Measurements from ENCODE around the gene USP22.
"Not testable (repeated sequence)": the region's sequence is repeated elsewhere in the genome, so short reads cannot be mapped to it uniquely, and the experiment has no call there.

Gene USP22

DNA sequence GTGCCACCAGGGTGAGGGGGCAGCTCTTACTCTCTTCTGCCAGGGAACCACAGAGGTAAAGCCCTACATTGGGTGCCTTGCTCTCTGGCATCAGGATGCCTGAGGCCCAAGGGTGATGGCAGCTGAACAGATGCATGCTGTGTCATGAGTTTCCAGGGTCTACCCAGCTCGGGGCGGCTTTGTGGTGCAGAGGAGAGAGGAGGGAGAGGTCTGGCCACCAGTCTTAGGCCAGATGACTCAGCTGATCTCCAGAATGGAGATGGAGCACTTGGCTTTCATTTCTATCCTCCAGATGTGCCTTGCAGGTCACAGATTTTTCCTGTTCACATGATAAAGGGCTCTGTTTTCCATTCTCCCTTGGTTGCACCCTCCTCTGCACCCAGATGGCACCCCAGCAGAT, 23.6 kb upstream of the USP22 start:
- DNase-seq (ENCODE audit: insufficient read length, low spot score) (no peak), FAIRE-seq (no peak)
- no peak for TF ChIP-seq POLR2A (IDR thresholded peaks at IDR 0.05; ENCODE audit: low read depth, low read length)

- FAIRE-seq (no peak), DNase-seq (ENCODE audit: insufficient read length, low spot score) (no peak)
- no peak for TF ChIP-seq POLR2A (IDR thresholded peaks at IDR 0.05; ENCODE audit: low read depth, low read length)
Measured at GRCh38 chr17:21061971-21062526, 19.2 kb upstream of the USP22 start.

- no peak for FAIRE-seq
- TF ChIP-seq POLR2A (IDR thresholded peaks at IDR 0.05; ENCODE audit: low read depth, low read length), result no peak
- no peak for DNase-seq (ENCODE audit: insufficient read length, low spot score)
Measured at GRCh38 chr17:21061158-21061835, 18.5 kb upstream of the USP22 start.

DNA sequence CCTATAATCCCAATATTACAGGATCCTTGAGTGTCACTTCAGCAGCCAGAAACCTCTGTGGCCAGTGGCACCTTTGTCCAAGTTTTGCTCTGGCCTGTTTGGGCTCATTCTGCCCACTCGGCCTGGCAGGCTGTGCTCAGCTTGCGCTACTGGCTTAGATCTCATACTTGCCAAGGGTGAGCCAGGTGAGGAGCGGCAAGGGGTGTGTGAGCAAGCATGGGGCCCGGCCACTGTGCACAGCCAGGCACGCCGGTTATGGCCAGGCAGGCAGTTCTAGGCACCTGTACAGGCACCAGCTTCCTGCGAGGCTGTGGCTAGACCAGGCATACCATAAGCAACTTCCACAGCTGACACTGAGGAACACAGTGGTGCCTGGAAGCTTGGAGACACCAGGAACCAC, 16.9 kb upstream of the USP22 start:
- FAIRE-seq, result no peak
- DNase-seq (ENCODE audit: insufficient read length, low spot score), result no peak
- no peak for TF ChIP-seq POLR2A (IDR thresholded peaks at IDR 0.05; ENCODE audit: low read depth, low read length)

- DNase-seq (ENCODE audit: insufficient read length, low spot score), result peak; percentile 49
- no peak for FAIRE-seq
- TF ChIP-seq POLR2A (IDR thresholded peaks at IDR 0.05; ENCODE audit: low read depth, low read length), result no peak
Measured at GRCh38 chr17:21058098-21058893, 15.5 kb upstream of the USP22 start.

- DNase-seq (ENCODE audit: insufficient read length, low spot score); FAIRE-seq: not testable (repeated sequence)
Measured at GRCh38 chr17:21053056-21053455, 10.2 kb upstream of the USP22 start.

GRCh38 chr17:21049457-21049856, 6.6 kb upstream of the USP22 start:
- FAIRE-seq, result no peak
- TF ChIP-seq POLR2A (IDR thresholded peaks at IDR 0.05; ENCODE audit: low read depth, low read length), result no peak

DNA sequence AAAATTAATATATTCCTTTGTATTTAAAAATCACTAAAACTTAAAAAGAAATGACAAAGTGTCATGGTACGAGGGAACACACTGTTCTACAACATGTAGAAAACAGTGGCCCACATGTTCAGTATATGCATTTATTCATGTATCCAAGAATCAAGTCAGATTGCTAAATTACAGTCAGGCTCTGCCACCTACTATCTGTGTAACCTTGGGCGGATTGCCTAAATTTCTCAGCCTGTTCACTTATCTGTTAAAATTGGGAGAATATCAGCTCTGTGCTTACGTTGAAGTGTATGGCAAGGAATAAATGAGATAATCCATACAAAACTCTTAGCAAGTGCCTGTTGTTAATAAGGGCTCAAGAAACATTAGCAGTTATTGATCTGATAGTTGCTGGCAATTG, 3.4 kb upstream of the USP22 start:
- no peak for DNase-seq (ENCODE audit: insufficient read length, low spot score)
- no peak for FAIRE-seq
- no peak for TF ChIP-seq POLR2A (IDR thresholded peaks at IDR 0.05; ENCODE audit: low read depth, low read length)

More at GRCh38 chr17:21049457-21049856, 6.6 kb upstream of the USP22 start:
- DNase-seq (ENCODE audit: insufficient read length, low spot score), result no peak

- no peak for DNase-seq (ENCODE audit: insufficient read length, low spot score)
- TF ChIP-seq POLR2A (IDR thresholded peaks at IDR 0.05; ENCODE audit: low read depth, low read length), result no peak
- no peak for FAIRE-seq
Measured at GRCh38 chr17:21044971-21045370, 2.2 kb upstream of the USP22 start.

DNA sequence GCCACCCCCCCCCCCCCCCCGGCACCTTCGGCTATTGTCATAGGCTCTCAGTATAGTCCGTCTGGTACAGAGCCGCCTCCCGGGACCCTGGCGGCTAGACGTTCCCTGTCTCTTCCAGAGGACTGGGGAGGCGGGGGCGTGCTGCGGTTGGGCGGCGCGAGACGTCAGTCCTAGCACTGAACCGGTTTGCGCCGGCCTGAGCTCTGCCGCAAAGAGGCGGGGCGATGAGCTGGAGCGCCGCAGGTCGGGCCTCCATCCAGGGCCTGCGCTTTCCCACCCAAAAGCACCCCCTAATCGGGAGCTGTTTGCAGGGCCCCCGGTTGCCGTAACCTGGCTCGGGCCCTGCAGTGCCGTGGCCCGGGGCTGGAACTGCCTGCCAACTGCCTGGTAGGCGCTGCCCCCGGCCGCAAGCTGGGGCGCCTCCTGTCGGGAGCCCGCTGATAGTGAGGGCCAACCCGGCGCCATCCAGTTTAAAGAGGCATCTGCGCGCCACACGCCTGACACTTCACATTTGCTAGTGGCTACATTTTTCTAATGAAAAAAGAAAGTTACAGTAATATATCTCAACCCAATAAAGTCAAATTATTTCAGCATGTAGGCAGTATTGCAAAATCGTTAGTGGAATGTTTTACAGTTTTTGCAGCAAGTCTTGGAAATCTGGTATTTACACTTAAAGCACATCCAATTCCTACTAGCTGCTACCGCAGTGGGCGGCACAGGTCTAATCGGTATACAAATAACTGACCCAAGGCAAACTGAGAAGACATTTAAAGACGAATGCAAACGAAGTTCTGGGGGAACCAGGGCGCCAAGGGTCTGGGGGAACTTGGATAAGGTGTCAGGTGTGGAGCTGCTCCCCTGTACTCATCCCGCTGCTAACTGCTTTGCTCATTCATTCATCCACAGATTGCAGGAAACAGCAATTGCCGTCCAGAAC, 753 bp upstream of the USP22 start:
- FAIRE-seq, result no peak
- DNase-seq (ENCODE audit: insufficient read length, low spot score), result peak; percentile 89
- TF ChIP-seq POLR2A (IDR thresholded peaks at IDR 0.05; ENCODE audit: low read depth, low read length), result peak; percentile 72

GRCh38 chr17:21041741-21042457, 912 bp downstream of the USP22 start:
- TF ChIP-seq POLR2A (IDR thresholded peaks at IDR 0.05; ENCODE audit: low read depth, low read length), result peak; percentile 19; the same call in 1 of the 2 replicates
- no peak for FAIRE-seq
- DNase-seq (ENCODE audit: insufficient read length, low spot score), result peak; percentile 68

DNA sequence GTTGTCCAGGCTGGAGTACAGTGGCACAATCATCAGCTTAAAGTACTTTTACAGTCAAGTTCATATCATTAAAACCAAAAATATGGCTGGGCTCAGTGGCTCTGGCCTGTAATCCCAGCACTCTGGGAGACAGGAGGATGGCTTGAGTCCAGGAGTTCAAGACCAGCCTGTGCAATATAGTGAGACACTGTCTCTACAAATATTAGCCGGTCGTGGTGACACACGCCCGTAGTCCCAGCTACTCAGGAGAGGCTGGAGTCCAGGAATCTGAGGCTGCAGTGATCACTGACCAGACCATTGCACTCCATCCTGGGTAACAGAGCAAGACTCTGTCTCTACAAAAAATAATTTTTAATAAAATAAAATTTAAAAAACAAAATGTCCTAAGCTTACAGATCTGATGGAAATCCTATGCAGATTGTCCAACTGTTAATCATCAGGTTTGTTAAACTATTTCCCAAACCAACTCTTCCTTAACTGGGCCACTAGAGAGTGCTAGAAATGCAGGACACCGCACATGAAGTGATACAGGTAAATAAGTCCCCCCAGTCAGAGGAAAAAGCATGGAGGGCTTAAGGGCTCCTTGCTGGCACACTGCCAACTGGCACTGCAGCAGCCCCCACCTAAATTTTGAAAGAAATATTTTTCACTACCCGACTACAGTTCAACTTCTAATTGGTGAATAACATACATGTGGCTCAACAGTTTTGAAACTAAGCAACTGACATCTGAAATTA, 2.8 kb downstream of the USP22 start:
- FAIRE-seq (no peak), DNase-seq (ENCODE audit: insufficient read length, low spot score) (peak; percentile 33)
- TF ChIP-seq POLR2A (IDR thresholded peaks at IDR 0.05; ENCODE audit: low read depth, low read length), result no peak
